Smooth muscle cell (in vitro differentiated cells): Measurements from ENCODE around the gene PARP16. TPM values are rescaled to one million over a fixed set of nuclear protein-coding genes. Genes with fewer than 3 reads are reported as not detected.
A peak's percentile ranks its signal among the peaks of the same experiment; 100 is the strongest.

ENCODE experiments used
- DNase-seq: peaks from one replicate; lab custom pipeline; 2025; ENCODE audit not compliant: unreplicated experiment; lab: John Stamatoyannopoulos, UW
- H2AFZ ChIP-seq: fragments of 200-600 bp; sonication (generic); 2 replicates; pipeline ENCODE4 v1.6.0; 2016; ENCODE audit warnings: antibody characterized with exemption, low read depth, mild to moderate bottlenecking
- H3F3A ChIP-seq: fragments of 200-600 bp; sonication (generic); 2 replicates; pipeline ENCODE4 v1.6.0; 2017; ENCODE audit warnings: antibody characterized with exemption, low read depth
- H3K27ac ChIP-seq: fragments of 200-600 bp; sonication (generic); 2 replicates; pipeline ENCODE4 v1.5.1; 2016; ENCODE audit warnings: low read depth, mild to moderate bottlenecking
- H3K27me3 ChIP-seq: fragments of 200-600 bp; sonication (generic); 2 replicates; pipeline ENCODE4 v1.6.1; 2016; ENCODE audit warnings: low read depth, mild to moderate bottlenecking
- H3K36me3 ChIP-seq: fragments of 200-600 bp; sonication (generic); 2 replicates; pipeline ENCODE4 v1.5.1; 2016; ENCODE audit warnings: low read depth
- H3K4me1 ChIP-seq: fragments of 200-600 bp; sonication (generic); 2 replicates; pipeline ENCODE4 v1.5.1; 2016; ENCODE audit warnings: low read depth
- H3K4me2 ChIP-seq: fragments of 200-600 bp; sonication (generic); 2 replicates; pipeline ENCODE4 v1.6.0; 2016; ENCODE audit warnings: mild to moderate bottlenecking
- H3K4me3 ChIP-seq: fragments of 200-600 bp; sonication (generic); 2 replicates; pipeline ENCODE4 v1.5.1; 2016; ENCODE audit warnings: mild to moderate bottlenecking
- H3K79me2 ChIP-seq: fragments of 200-600 bp; sonication (generic); 2 replicates; pipeline ENCODE4 v1.6.0; 2016; ENCODE audit warnings: low read depth, mild to moderate bottlenecking
- H3K9ac ChIP-seq: fragments of 200-600 bp; sonication (generic); 2 replicates; pipeline ENCODE4 v1.6.0; 2016; ENCODE audit warnings: low read depth
- H3K9me3 ChIP-seq: fragments of 200-600 bp; sonication (generic); replicated peaks from 2 replicates; pipeline ENCODE4 v1.5.1; 2016; ENCODE audit warnings: low read depth
- H4K20me1 ChIP-seq: fragments of 200-600 bp; sonication (generic); 2 replicates; pipeline ENCODE4 v1.6.0; 2016; ENCODE audit warnings: low read depth
- CTCF ChIP-seq: fragments of 200-600 bp; sonication (generic); IDR thresholded peaks from 2 replicates; pipeline ENCODE4 v1.5.1; 2017; ENCODE audit warnings: borderline replicate concordance, mild to moderate bottlenecking, antibody characterized with exemption; ENCODE audit not compliant: insufficient read depth, poor library complexity, severe bottlenecking
- WGBS: methylation state at CpG from one replicate; pipeline ENCODE4 v1.1.7; 2016; ENCODE audit warnings: low lambda C conversion rate; 5-methylcytosine and 5-hydroxymethylcytosine counted together
- polyA plus RNA-seq: library from polyadenylated mRNA; unstranded; fragments of >200 nt; fragmentation: Nextera tagmentation; extraction: Ambion mirVana; gene quantifications from 2 replicates; pipeline ENCODE4 v1.2.1, GENCODE V29; 2016
- total RNA-seq: library from RNA; depleted of rRNA; stranded (reverse); fragments of >200 nt; gene quantifications from 2 replicates; pipeline ENCODE4 v1.2.3, GENCODE V29; 2014

Gene PARP16
- total RNA-seq (6.0 and 10.0 TPM in 2 replicates), polyA plus RNA-seq (11.7 and 15.1 TPM in 2 replicates)

- Histone ChIP-seq H3K36me3 (no peaks in the 10 kb centered on the region), H3K4me3 (peak within 1 kb of the TSS; percentile 81), H3F3A (peaks cover 7% of the 10 kb centered on the region), H2AFZ (peak within 1 kb of the TSS; percentile 96), H3K9me3 (no peaks in the 10 kb centered on the region), H3K27ac (peak within 1 kb of the TSS; percentile 15), H3K4me2 (peak within 1 kb of the TSS; percentile 96), H4K20me1 (peaks cover 4% of the 10 kb centered on the region), H3K4me1 (peaks cover 14% of the 10 kb centered on the region), H3K27me3 (no peaks in the 10 kb centered on the region), H3K9ac (peak within 1 kb of the TSS; percentile 25), H3K79me2 (peaks cover 15% of the 10 kb centered on the region)
- TF ChIP-seq CTCF: no peak
- DNase-seq: peak; percentile 70
- 15% methylated on average over 9 of the region's 62 CpGs for WGBS
Observed at GRCh38 chr15:65286704-65287519, at the start of gene PARP16. Gene PARP16 (minus strand): TSS chr15:65286883. CDS start chr15:65286426, 457 bp downstream.

- H3F3A ChIP-seq: no peaks in the 10 kb centered on the region
- no peak overlapping the region for H3K27ac ChIP-seq
- H4K20me1 ChIP-seq: no peaks in the 10 kb centered on the region
- H3K27me3 ChIP-seq: no peaks in the 10 kb centered on the region
- no peak for DNase-seq
- peak overlapping the region; percentile 39 for H3K4me2 ChIP-seq
- no peaks in the 10 kb centered on the region for H3K36me3 ChIP-seq
- H2AFZ ChIP-seq: no peak overlapping the region
- H3K4me1 ChIP-seq: peaks cover 32% of the 10 kb centered on the region
- no peak overlapping the region for H3K4me3 ChIP-seq
- no peak overlapping the region for H3K9ac ChIP-seq
- H3K9me3 ChIP-seq: no peaks in the 10 kb centered on the region
- 92% methylated on average over 18 of the region's 19 CpGs for WGBS
- no peak for TF ChIP-seq CTCF
- no peaks in the 10 kb centered on the region for H3K79me2 ChIP-seq
Observed at GRCh38 chr15:65335278-65336055, 48.8 kb upstream of the PARP16 start.

- H3K4me3 ChIP-seq: no peak overlapping the region
- no peaks in the 10 kb centered on the region for H3K36me3 ChIP-seq
- no peaks in the 10 kb centered on the region for H3K9me3 ChIP-seq
- no peak overlapping the region for H3K27ac ChIP-seq
- H3K4me1 ChIP-seq: peaks cover 27% of the 10 kb centered on the region
- H4K20me1 ChIP-seq: no peaks in the 10 kb centered on the region
- 45% methylated on average over 20 of the region's 20 CpGs for WGBS
- no peaks in the 10 kb centered on the region for H3K27me3 ChIP-seq
- H3F3A ChIP-seq: no peaks in the 10 kb centered on the region
- H3K4me2 ChIP-seq: peak overlapping the region; percentile 39
- TF ChIP-seq CTCF: no peak
- H3K79me2 ChIP-seq: no peaks in the 10 kb centered on the region
- no peak for DNase-seq
- H3K9ac ChIP-seq: peak overlapping the region; percentile 11
- H2AFZ ChIP-seq: no peak overlapping the region
Observed at GRCh38 chr15:65334586-65335231, 48.0 kb upstream of the PARP16 start.
